Measurements from ENCODE around the gene SLC4A2.

The SLC4A2 gene

DNA sequence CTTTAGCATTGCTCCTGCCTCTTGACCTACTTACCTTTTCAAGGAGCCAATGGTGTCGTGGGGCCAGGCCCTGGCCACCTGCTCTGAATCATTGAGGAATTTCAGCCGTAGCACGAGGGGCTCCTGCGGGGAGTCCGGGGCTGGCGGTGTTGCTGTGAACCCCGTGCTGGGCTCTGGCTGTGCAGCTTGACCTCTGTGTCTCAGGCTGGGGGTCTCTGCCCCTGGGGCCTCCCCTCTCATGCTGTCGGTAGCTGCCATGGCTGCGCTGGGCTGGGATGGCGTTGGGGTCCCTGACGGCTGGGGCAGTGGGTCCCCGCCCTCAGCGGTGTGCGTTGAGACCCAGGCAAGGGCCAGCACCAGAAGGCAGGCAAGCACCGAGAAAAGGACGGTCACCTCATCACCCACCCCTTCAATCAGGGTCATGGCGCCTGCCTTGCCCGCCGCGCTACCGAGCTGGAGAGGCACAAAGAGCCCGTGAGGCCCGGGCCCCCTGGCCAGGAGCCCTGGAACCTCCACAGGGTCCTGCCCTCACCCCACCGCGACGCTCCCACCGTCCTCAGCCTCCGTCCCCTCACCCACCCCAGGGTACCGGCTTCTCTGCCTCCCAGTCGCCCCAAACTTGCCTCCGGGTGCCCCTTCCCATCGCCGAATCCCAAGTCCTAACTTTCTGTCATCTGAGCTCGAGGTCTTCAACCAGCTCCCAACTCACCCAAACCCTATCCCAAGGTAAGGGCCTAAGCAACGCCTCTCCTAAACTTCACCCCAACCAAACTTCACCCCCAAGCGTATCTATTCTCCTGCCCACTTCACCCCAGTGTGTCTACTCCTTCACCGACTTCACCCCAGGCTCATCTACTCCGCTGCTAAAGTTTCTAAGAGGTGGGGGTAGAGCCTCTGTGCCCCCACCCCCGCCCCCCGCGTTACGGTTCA, 23.0 kb downstream of the SLC4A2 start:
- peak; percentile 4 for DNase-seq

DNA sequence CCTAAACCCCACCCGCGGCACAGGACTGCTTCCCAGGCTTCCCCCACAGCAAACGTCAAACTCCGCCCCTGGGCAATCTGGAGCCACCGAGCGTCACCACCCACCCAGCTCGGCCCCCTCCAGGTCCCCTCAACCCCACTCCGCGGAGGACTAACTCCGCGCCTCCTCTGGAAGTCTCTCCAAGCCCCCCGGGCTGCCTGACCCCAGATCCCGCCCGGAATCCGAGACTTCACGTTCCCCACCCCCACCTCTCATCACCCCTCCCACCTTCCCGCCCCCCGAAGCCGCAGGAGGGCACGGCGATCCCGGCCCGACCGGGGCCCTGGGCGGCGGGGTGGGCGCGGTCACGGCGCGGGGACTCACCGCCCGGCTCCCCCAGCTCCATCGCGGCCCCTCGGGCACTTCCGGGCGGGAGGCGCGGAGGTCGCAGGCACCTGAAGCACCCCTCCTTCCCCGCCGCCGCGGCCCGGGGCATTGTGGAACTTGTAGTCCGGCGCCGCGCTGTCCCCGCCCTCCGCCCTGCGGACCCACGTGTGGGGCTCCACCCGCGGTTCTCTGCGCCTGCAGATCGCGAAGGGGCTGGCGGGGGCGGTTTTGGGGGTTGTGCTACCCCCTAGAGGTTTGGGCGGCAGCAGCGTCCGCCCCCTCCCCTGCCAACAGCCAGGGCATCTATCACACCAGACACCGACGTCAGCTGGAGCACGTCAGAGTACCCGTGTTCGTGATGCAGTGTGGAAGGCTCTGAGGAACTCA, 23.9 kb downstream of the SLC4A2 start, which contains the start of gene TMUB1:
Gene TMUB1 (minus strand): TSS at position 423 of the 753 bp plus-strand sequence. CDS start 930 bp downstream, outside the sequence.
- peak; percentile 50 for DNase-seq

DNA sequence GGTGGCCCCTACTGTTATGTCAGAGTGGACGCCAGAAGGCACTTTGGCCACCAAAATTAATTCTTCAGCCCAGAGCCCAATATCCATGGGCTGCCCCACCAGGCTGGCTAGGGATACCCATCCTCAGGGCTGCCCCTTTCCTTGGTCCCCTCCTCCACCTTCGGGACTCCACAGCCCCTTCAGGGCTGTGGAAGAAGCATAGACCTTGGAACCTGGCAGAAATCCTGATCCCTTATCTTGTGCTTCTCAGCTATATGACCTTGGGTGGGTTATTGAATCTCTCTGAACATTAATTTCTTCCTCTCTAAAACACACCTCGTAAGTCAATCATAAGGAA, 24.4 kb downstream of the SLC4A2 start:
- no peak for DNase-seq

DNA sequence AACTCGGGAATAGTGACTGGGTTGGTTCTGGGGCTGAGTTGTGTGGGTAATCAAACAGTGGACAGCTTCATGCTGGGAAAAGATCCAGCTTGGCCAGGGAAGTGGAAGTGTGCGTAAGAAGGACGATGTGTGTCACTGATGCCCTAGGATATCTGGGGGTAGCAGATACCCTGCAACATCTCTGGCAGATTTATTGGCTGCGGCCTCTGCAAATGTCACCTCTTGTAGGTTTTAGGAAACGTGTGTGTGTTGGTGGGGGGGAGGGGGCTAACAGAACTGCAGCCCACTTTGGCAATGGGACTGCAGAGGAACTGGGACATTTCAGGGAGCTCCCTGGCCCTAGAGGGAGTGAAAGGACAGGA, 25.9 kb downstream of the SLC4A2 start:
- no peak for DNase-seq

DNA sequence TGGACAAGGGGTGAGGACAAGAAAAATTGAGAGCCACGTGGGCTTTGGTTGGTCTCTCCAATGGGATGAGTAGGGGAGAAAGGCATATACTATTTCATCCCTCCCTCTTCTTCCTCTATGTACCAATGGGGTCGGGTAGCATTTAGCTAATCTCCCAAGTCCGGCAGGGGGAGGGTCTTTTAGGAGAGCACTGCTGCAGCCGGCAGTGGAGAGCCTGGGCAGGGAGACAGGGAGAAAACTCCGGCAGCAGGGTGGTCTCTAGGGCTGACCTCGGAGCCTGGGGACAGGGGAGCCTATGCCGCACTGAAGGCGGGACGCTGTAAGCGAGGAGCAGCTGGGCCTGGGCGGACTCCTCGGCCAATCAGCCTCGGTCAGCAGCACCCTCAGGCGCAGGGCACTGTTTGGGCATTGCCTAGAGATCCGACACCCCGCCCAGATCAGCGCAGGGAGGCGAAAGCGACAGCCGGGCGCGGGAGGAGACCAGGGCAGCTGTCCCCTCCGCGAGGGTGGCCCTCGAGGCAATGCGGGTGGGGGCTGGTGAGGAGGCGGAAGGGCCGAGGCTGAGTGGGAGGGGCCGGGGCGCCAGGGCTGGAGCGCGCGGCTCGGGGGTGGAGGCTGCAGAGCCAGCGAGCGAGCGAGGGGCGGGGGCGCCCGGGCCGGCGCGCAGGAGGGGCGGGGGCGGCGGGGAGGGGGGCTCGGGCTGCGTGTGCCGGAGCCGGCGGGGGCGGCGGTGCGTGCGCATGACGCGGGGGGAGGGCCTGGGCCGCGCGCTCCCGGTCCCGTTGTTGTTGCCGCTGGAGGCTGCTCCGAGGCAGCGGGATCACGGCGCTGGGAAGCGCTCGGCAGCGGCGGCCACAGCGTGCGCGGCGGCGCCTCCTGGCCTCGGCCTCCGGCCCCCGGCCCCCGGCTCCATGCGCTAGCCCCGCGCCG, 26.6 kb downstream of the SLC4A2 start, which contains the start of gene AGAP3:
Gene AGAP3 (plus strand): TSS at position 785 of the 930 bp plus-strand sequence. CDS start 267 bp downstream, outside the sequence.
- DNase-seq = peak; percentile 72

DNA sequence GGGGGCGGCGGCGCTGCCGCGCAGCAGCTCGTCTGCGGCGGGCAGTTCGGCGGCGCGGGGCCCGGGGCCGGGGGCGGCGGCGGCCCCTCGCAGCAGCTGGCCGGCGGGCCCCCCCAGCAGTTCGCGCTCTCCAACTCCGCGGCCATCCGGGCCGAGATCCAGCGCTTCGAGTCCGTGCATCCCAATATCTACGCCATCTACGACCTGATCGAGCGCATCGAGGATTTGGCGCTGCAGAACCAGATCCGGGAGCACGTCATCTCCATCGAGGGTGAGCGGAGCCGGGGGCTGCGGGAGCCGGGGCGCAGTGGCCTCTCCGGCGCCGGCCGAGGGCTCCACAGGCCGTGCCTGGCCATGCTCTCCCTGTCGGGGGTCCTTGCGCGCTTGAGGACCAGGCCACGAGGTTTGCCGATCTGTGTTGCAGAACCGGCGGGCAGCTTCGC, 27.4 kb downstream of the SLC4A2 start:
- DNase-seq = peak; percentile 44

DNA sequence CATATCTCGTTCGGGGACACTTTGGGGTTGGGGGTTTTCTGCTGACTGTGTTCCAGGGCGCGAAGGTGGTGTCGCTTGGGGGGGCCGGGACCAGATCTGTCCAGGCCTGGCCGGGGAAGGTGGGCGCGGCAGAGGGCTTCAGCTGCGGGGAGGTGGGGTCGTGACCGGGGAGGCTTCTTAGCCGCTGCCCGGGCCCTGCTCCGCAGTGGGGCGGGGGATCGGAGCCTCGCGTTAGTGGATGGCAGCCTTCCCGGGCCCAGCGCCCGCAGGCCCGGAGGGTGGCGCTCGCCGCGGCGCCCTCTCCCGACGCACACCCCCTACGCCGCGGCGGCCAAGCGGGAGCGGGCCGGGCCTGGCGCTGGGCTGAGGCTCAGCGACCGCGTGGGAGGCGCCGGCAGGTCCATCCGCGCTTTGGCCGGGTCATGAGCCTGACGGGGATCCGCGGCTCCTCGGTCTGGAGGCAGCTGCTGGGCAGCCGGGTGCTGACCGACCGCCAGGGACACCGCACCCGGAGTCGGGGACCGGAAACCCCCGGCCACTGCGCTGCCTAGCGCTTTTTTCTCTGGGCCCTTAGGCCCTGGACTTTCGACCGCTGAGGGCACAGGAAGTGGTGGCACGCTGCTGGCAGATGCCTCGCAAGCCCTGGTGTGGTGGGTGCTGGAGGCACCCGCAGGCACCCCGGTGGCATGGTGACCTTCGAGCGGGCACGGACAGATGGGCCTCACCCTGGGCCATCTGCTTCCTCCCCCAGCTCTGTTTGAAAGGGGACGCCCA, 28.0 kb downstream of the SLC4A2 start:
- peak; percentile 65 for DNase-seq

DNA sequence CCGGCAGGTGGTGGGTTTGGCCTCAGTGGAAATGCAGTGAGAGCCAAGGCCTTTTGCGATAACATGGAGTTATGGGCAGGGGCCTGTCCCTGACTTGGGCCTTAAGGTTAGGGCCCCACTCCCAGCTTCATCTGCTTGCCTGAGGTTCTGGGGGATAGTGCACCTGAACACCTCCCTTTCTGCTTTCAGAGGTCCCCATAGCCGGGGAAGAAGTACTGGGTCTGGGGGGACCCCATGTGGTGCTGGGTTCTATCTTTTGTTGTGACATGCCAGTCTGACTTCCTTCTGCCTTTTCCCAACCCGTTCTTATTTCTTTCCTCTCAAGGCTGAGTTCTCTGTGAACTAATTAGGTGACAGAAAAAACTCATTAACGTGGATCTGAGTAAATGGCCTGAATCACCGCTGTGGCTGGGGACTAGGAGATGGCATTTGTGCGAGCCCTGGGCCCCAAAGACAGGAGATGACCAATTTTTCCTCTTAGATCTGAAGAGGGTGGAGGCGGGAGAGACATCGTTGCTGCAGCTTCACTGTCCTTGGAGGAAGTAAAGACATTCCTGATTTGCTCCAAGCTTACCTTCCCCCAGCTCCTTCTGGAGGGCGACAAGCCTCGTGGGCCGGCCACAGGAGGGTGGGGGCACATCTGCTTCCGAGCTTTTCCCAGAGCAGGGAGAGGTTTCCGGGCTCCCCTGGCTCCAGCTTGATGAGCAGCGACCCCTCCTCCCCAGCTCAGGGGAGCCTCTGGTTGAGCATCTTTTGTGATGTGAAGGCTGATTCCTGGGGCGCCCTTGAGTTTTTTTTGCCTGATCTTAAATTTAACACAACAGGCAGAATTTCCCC, 28.8 kb downstream of the SLC4A2 start:
- DNase-seq = no peak

DNA sequence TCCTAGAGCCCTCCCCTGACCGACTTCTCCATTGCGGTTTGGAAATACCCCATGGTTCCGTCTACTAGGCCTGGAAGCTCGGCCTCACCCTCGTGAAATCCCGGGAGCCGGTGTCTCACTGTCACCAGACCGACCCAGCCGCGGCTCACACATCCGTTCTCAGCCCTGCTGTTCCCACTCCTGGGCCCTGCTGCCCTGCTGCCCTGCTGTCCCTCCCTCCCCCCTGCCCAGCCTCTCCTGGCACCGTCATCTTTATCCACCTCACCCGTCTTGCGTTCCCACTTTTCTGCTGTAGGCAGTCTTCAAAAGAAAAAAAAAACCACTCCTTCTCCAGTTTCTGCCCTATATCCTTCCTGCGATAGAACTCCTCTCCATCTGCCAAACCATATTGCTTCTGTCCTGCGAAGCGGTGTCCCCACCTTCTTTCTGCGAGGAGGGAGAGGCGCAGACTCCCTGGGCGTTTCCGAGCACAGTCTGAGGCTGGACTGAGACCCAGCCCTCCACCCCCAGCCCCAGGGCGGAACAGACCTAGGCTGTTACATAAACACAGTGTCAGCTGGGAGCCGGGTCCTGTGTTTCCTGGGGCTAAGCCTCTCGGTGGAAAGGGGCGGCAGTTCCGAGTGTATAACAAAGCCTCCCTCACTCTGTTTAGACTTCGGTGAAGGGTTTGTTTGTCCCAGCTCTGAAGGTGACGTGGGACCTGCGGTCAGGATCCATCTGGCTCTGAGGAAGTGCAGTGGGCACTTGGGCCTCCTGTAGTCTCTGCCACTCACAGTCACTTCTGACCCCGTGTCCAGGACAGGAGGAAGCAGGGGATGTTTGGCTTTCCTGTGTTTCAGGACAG, 29.7 kb downstream of the SLC4A2 start:
- DNase-seq = peak; percentile 67

DNA sequence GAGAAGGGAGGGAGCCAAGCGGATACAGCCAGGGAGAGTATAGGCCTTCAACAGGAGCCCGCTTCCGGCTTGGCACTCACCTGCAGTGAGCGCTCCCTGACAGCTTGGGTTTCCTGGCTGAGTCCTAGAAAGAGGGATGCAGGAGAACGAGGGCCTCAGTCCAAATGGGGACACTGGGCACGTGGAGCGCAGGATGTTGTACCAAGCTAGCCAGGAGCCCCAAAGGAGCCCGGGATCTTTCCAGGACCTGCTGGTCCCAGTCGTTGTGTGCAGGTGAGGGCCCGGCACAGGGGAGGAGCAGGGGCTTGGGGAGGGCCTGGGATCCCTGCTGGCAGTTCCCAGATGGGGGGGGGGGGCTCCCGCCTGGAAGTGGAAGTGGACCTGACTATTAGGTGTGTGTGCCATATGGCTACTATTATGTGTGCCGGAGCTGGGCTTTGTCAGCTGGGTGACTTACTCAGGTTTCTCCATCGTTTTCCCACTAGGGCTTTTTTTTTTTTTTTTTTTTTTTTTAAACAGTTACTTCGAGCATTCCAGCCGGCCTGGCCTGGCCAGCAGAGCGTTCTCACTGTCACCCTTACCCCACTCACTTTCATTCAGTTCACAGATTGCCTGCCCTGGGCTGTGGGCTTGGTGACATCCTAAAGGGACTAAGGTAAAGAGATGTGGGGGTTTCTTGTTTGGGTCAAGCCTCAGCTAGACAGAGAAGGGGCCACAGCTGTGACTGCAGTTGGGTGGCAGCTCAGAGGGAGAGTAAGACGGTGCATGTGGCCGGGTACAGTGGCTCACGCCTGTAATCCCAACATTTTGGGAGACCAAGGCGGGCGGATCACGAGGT, 30.7 kb downstream of the SLC4A2 start:
- DNase-seq = no peak

DNA sequence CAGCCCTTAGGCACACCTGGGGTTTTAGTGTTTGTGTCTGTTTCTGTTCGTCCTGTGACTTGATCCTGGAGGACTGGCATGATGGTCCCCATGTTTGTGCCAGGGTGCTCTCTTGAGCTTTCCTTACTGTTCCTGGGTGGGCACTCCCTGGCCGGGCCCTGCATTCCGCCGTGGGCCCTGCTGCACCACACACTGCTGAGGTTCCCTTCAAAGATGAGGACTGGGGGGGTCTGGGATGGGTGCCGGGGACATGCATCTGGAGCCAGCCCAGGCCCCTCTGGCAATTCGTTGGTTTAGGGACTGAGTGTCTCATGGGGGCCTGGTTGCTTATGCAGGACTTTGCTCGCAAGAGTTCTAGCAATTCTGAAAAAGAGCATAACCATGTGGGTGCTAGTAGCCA, 31.6 kb downstream of the SLC4A2 start:
- DNase-seq = no peak

DNA sequence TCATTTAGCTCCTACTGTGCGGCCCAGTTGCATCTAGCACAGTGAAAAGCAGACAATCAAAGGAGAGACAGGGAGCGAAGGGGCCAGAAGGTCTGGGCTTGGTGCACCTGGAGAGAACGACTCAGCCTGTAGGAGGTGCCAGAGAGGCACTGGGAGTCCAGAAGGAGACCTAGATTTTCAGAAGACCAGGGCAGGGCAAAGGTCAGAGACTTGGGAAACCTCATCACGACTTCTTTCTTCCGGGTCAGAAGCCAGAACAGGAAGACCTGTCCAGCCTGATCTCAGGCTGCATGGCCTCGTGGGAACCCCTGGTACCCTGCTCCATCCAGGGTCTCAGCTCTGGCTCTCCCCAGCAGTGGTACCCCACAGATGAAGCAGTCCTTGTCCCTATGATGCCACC, 32.0 kb downstream of the SLC4A2 start:
- no peak for DNase-seq

DNA sequence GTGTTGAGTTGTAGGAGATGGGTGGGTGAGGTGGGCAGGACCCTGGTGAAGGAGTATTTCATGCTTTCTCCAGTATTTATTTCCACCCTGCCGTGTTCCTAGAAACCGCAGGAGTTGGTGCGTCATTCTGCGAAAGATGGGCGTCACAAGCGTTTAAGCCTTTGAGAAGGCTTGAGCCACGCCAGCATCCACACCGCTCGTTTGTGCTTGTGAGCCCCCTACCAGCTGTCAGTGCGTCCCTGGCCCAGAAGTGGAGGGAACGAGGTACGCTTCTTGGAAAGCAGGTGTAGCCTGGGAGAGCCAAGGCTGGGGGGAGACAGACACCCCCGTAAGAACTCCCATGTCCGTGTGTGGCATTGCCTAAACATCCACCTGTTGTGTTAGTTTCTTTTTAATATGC, 32.6 kb downstream of the SLC4A2 start:
- no peak for DNase-seq

DNA sequence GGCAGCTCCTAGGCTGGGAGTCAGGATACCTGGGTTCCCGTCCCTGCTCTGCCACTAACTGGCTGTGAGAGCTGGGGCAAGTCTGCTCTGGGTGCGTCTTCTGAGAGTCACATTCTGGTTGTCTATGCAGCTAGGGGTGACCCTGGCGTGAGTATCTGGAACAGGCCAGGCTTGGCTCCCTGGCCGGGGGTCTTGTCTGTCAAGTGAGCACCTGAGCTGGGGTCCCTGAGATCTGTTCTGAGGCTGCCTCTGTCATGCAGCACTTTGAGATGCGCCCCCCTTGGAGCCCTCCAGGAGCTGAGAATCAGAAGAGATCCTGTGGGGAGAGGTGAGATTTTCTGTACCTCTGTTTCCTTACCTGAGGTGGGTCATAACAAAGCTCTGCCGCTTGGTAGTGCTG, 34.4 kb downstream of the SLC4A2 start:
- no peak for DNase-seq

DNA sequence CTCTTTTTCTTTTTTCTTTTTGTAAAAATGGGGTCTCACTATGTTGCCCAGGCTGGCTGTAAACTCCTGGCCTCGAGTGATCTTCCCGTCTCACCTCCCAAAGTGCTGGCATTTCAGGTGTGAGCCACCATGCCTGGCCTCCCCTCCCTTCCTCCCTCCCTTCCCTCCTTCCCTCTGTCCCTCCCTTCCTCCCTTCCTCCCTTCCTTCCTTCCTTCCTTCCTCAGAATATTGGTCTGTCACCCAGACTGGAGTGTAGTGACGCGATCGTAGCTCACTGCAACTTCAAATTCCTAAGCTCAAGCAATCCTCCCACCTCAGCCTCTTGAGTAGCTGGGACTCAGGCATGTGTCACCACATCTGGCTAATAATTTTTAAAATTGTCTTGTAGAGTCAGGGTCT, 35.3 kb downstream of the SLC4A2 start:
- DNase-seq = no peak

DNA sequence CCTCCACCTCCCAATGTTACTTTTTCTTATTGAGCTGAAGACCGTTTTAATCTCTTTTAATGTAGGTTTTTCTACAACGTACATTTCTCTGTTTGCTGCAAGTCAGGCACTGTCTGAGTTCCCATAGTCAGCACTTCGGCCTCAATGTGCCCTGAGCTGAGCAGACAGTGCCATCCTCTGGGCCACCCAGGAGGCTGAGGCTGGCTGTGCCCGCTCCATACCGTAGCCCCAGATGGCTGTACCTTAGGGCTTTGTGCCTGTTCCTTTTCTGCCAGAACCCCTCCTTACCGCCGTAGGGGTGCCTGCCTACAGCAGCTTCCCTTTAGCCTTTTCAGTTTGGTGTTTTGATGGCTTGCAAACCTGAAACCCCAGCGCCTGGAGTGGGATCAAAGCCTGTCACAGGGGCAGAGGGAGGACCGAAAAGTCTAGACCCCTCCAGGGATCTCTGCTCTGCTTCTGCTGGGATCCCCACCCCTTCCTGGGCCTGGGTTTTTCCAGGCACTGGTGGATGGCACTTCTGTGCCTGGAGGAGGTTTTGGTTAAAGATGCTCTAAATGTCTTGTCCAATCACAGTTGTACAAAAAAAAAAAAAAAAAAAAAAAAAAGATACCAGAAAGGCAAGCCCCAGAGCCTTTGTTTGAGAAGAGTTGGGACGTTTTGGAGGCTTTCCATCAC, 35.9 kb downstream of the SLC4A2 start:
- DNase-seq = no peak

DNA sequence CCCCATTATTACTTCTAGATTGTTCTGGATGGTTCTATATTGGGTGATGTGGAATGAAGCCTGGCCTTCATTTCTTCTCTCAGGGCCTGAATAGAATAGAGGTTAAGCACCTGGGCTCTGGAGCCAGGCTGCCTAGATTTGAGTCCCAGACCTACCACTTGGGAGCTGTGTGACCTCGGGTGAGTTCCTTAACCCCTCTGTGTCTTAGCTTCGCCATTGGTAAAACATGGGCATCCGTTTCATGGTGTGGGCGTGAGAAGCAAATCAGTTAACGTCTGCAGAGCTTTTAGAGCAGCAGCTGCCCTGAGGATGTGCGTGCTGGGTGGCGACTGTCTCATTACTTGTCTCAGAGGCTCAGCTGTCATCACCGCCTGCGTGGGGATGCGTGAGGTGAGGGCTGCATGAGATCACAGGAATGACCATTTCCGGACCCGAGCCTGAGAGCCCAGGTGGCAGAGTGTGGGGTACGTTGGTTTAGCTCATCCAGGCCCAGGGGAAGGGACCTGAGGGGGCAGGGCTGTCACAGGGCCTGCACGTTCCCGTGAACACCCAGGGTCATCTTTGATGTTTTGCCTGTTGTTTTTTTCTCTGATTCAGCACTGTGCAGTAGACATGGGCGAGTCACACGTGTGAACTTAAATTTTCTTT, 36.6 kb downstream of the SLC4A2 start:
- no peak for DNase-seq
